HG03460 (cell line): ENCODE data around the gene NRIP3.

Source experiments
- ATAC-seq: cut with Tn5 transposase; IDR thresholded peaks from one replicate; pipeline ENCODE4 v1.9.1; 2021; ENCODE audit not compliant: unreplicated experiment

NRIP3 gene

DNA sequence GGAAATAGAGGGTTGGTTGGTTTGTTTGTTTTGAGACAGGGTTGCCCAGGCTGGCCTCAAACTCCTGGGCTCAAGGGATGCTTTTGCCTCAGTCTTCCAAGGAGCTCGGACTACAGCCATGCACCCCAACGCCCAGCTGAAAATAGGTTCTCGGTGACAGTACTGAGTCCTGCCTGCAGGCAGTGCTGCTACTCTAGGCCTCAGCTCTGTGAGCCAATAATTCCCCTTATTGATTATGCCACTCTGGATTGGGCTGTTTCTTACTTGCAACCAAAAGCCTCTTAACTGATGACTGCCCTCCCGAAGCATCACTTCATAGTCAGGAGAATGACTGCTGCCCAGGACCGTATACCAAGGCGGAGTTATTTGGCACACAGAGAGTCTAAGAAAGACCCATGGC lies 69.9 kb downstream of the NRIP3 start:
- no peak for ATAC-seq

DNA sequence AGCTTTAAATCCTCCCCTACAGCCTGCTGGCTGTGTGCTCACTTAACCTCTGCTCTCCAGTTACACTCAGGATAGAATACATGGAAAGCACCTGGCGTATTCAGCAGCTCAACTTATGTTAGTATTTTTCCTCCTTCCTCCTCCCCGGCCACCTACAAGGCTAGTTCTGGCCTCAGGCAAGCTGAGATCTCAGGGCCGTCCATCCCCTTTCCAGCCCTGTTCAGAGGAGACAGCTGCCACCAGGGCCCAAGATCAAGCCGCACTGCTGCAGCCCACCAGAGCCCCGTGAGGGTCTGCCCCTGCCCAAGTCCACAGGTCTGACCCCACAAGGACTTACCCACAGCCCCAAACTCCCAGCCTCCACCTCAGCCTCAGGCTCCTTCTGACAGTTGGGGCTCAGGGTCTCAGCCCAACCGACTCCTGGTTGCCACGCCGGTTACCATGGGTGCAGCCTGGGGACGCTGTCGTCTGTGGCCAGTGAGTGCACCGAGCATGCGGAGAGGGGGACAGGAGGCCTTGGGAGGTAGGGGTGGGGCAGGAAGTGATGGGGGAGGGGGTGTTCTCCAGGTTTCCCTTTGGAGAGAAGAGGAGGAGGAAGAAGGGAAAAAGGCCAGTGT lies 71.1 kb downstream of the NRIP3 start, which contains the start of gene C11orf16:
Gene C11orf16 (minus strand): TSS at position 384 of the 617 bp plus-strand sequence. CDS start 639 bp downstream, outside the sequence.
- no peak for ATAC-seq
